Activated CD4-positive, alpha-beta T cell treated with anti-CD3 and anti-CD28 coated beads, Interleukin-2, amount 10 ng/mL, durations not matched to agents 7 days and 5 days (primary cell): Measurements from ENCODE around the gene LRRC4B. TPM values are rescaled to one million over a fixed set of nuclear protein-coding genes. Genes with fewer than 3 reads are reported as not detected.

Experiments used
- CTCF ChIA-PET: fragments of 350-600 bp; sonication (Branson Sonifier 250); formaldehyde crosslinking; loops from one replicate; lab custom pipeline; 2021; ENCODE audit warnings: antibody characterized with exemption; lab: Charles Lee
- POLR2A ChIA-PET: fragments of 350-600 bp; sonication (Branson Sonifier 250); formaldehyde crosslinking; loops from one replicate; lab custom pipeline; 2021; ENCODE audit warnings: antibody characterized with exemption; lab: Charles Lee
- DNase-seq: peaks from one replicate; pipeline ENCODE4 v3.0.0-alpha.2; 2020
- H3K27ac Mint-ChIP-seq: one replicate; pipeline ENCODE4 v1.8.0; 2021; ENCODE audit warnings: mild to moderate bottlenecking, moderate library complexity, mixed read lengths
- H3K27me3 Mint-ChIP-seq: one replicate; pipeline ENCODE4 v1.8.0; 2021; ENCODE audit warnings: mixed read lengths
- H3K36me3 Mint-ChIP-seq: one replicate; pipeline ENCODE4 v1.8.0; 2021; ENCODE audit warnings: low read depth, mixed read lengths
- H3K4me1 Mint-ChIP-seq: one replicate; pipeline ENCODE4 v1.8.0; 2021; ENCODE audit warnings: mixed read lengths
- H3K4me3 Mint-ChIP-seq: one replicate; pipeline ENCODE4 v1.8.0; 2021; ENCODE audit warnings: mild to moderate bottlenecking, moderate library complexity, mixed read lengths
- H3K9me3 Mint-ChIP-seq: one replicate; pipeline ENCODE4 v1.8.0; 2021; ENCODE audit warnings: mixed read lengths
- total RNA-seq, 2 experiments: library from RNA; stranded (reverse); gene quantifications; one replicate each; pipeline ENCODE4 v1.2.3, GENCODE V29; 2021

LRRC4B gene
- total RNA-seq, 2 experiments from 2014 or later: not detected

- H3K4me3 Mint-ChIP-seq: peak within 1 kb of the TSS; percentile 98
- H3K27ac Mint-ChIP-seq: peak within 1 kb of the TSS; percentile 100
- H3K36me3 Mint-ChIP-seq: peaks cover 10% of the 10 kb centered on the region
- CTCF ChIA-PET: interaction anchor here (0.7 to 1.6 kb wide), 5 partner anchors 27 to 255 kb away, joined by 3 to 8 read pairs (median 4); partner anchors contain the start of gene KCNC3
- no peaks in the 10 kb centered on the region for H3K9me3 Mint-ChIP-seq
- peaks cover 20% of the 10 kb centered on the region for H3K4me1 Mint-ChIP-seq
- DNase-seq: peak; percentile 98
- POLR2A ChIA-PET: interaction anchor here (0.8 kb wide), 1 partner anchor 97 kb away, joined by 3 read pairs; no protein-coding TSS in a partner anchor
- peaks cover 2% of the 10 kb centered on the region for H3K27me3 Mint-ChIP-seq
Observed at GRCh38 chr19:50511069-50511822, 57.0 kb downstream of the LRRC4B start, which contains the start of gene JOSD2. Gene JOSD2, minus strand, starts transcription at chr19:50511191. Its CDS starts 760 bp downstream, at chr19:50510431.

- Mint-ChIP-seq H3K27me3 (peaks cover 2% of the 10 kb centered on the region), H3K4me1 (peaks cover 20% of the 10 kb centered on the region), H3K36me3 (peaks cover 10% of the 10 kb centered on the region), H3K4me3 (peak overlapping the region; percentile 98), H3K9me3 (no peaks in the 10 kb centered on the region), H3K27ac (peak overlapping the region; percentile 100)
- ChIA-PET CTCF (interaction anchor here (1.1 to 1.6 kb wide), 4 partner anchors 28 to 153 kb away, joined by 3 to 8 read pairs (median 4); no protein-coding TSS in a partner anchor), POLR2A (interaction anchor here (0.8 kb wide), 1 partner anchor 97 kb away, joined by 3 read pairs; no protein-coding TSS in a partner anchor)
- DNase-seq: no peak
Observed at GRCh38 chr19:50510700-50511068, 57.6 kb downstream of the LRRC4B start.

DNA sequence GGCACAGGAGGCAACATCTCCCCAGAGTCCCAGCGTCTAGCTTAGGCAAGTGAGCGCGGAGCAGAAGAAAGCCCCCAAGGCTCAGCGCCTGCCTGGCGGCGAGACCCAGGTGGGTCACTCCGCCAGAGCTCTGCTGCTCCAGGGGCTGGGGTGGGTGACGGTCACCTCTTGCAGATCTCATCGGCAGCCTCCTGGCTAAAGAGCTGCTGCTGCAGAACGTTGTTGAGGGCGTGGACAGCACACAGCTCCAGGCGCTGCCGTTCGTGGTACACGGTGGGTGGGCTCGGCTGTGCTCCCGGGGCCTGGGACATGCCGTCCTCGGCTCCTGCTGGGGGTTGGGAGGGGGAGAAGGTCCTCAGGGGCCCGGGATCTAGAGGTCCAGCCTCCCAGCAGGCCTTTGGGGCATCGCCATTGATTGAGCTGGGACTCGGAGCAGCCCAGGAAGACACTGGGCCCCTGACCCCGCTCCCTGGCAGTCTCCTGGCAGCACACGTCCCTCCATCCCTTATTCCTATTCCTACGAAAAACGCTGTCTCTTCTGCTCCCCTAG is 58.0 kb downstream of the LRRC4B start:
- ChIA-PET POLR2A (no interaction called here), CTCF (interaction anchor here (0.9 to 1.6 kb wide), 3 partner anchors 36 to 153 kb away, joined by 3 to 8 read pairs (median 4); no protein-coding TSS in a partner anchor)
- Mint-ChIP-seq H3K4me1 (peaks cover 20% of the 10 kb centered on the region), H3K27ac (peak overlapping the region; percentile 100), H3K36me3 (peaks cover 10% of the 10 kb centered on the region), H3K9me3 (no peaks in the 10 kb centered on the region), H3K4me3 (peak overlapping the region; percentile 98), H3K27me3 (peaks cover 2% of the 10 kb centered on the region)
- no peak for DNase-seq

- no peaks in the 10 kb centered on the region for H3K9me3 Mint-ChIP-seq
- peak overlapping the region; percentile 55 for H3K27ac Mint-ChIP-seq
- POLR2A ChIA-PET: no interaction called here
Observed at GRCh38 chr19:50509366-50509765, 58.9 kb downstream of the LRRC4B start.

DNA sequence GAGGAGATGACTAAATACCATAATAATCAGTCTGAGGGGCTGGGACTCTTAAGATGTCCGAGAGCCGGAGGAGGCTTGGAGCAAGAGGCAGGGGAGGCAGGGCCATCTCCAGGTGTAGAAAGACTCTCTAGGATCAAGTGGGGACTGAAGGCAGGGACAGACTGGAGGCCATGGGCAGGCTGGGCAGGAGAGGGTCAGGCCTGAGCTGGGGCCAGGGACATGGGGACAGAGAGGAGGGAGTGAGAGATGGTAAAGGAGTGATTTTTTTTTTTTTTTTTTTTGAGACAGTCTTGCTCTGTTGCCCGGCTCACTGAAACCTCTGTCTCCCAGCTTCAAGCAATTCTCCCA is 59.4 kb downstream of the LRRC4B start:
- ChIA-PET POLR2A (no interaction called here), CTCF (interaction anchor here (0.6 to 0.9 kb wide), 2 partner anchors 34 to 256 kb away, joined by 3 read pairs; no protein-coding TSS in a partner anchor)
- Mint-ChIP-seq H3K4me1 (peaks cover 20% of the 10 kb centered on the region), H3K36me3 (peaks cover 10% of the 10 kb centered on the region), H3K27me3 (no peaks in the 10 kb centered on the region), H3K27ac (peak overlapping the region; percentile 55), H3K9me3 (no peaks in the 10 kb centered on the region), H3K4me3 (peak overlapping the region; percentile 1)
- no peak for DNase-seq

More at GRCh38 chr19:50509366-50509765, 58.9 kb downstream of the LRRC4B start:
- CTCF ChIA-PET: interaction anchor here (0.6 to 1.1 kb wide), 3 partner anchors 35 to 257 kb away, joined by 3 to 4 read pairs (median 3); no protein-coding TSS in a partner anchor
- Mint-ChIP-seq H3K27me3 (peaks cover 1% of the 10 kb centered on the region), H3K4me1 (peaks cover 20% of the 10 kb centered on the region), H3K36me3 (peaks cover 10% of the 10 kb centered on the region), H3K4me3 (peak overlapping the region; percentile 51)
- no peak for DNase-seq

DNA sequence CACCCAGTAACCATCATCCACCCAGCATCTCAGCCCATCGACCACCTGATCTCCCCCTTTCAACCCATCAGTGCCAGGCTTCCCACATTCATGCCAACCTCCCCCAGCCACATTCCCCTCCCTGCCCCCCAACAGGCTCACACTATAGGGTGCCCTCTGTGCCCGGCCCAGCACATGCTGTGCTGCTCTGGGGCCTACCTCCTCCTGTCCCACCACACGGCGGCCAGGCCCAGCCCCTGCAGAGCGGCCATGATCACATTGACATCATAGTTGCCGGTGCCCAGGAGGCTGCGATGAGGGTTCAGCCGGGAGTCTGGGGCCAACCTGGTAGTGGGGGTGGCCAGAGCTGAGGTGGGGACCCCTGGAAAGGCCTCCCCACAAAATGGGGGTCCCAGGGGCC is 60.9 kb downstream of the LRRC4B start:
- H3K4me3 Mint-ChIP-seq: no peak overlapping the region
- peak overlapping the region; percentile 54 for H3K27ac Mint-ChIP-seq
- no peaks in the 10 kb centered on the region for H3K27me3 Mint-ChIP-seq
- peaks cover 20% of the 10 kb centered on the region for H3K4me1 Mint-ChIP-seq
- peaks cover 10% of the 10 kb centered on the region for H3K36me3 Mint-ChIP-seq
- ChIA-PET POLR2A (no interaction called here), CTCF (no interaction called here)
- H3K9me3 Mint-ChIP-seq: no peaks in the 10 kb centered on the region
- no peak for DNase-seq

DNA sequence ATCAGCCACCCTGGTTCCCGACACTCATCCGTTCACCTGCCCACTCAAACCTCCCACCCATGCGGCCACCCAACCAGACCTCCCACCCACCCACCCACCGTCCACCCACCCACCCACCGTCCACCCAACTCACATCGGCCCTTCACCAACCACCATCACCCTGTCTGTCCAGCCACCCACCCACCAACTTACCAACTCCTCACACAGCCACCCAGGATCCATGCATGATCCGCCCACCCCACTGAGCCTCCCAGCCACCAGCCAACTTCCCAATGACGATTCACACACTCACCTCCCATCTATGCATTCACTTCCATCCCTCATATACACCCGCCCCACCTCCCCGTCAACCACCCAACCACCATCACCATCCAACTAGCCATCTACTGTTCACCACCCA is 61.5 kb downstream of the LRRC4B start:
- Mint-ChIP-seq H3K4me1 (peaks cover 19% of the 10 kb centered on the region), H3K36me3 (peaks cover 10% of the 10 kb centered on the region), H3K27me3 (no peaks in the 10 kb centered on the region), H3K4me3 (no peak overlapping the region), H3K9me3 (no peaks in the 10 kb centered on the region), H3K27ac (peak overlapping the region; percentile 36)
- DNase-seq: no peak
- POLR2A ChIA-PET: no interaction called here
- CTCF ChIA-PET: no interaction called here

- H3K27ac Mint-ChIP-seq: no peak overlapping the region
- ChIA-PET POLR2A (no interaction called here), CTCF (no interaction called here)
- peaks cover 10% of the 10 kb centered on the region for H3K36me3 Mint-ChIP-seq
- no peaks in the 10 kb centered on the region for H3K9me3 Mint-ChIP-seq
- H3K4me1 Mint-ChIP-seq: peaks cover 14% of the 10 kb centered on the region
- H3K4me3 Mint-ChIP-seq: no peak overlapping the region
- H3K27me3 Mint-ChIP-seq: no peaks in the 10 kb centered on the region
- DNase-seq: no peak
Observed at GRCh38 chr19:50505856-50506611, 62.2 kb downstream of the LRRC4B start.

GRCh38 chr19:50501568-50502475 is 66.4 kb downstream of the LRRC4B start:
- Mint-ChIP-seq H3K4me3 (no peak overlapping the region), H3K27me3 (no peaks in the 10 kb centered on the region), H3K36me3 (no peaks in the 10 kb centered on the region), H3K9me3 (no peaks in the 10 kb centered on the region), H3K4me1 (no peaks in the 10 kb centered on the region), H3K27ac (no peak overlapping the region)
- no peak for DNase-seq
- ChIA-PET CTCF (no interaction called here), POLR2A (no interaction called here)

DNA sequence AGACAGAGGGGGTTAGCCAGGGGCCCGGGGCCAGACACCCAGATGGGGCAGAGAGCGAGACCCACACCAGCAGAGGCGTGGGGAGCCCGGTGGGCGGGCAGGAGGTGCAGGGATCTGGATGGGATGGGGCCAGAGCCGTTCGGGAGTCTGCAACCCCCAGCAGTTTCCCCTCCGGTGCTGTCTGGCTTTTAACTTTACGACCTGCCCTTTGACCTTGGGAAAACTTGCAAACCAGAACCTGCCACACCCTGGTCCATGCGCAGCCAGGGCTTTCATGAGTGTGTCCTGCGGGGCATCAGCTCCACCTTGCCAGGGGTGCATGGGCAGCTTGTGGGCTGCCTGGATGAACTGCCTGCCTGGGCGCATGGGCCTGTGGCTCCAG is 67.1 kb downstream of the LRRC4B start:
- no peaks in the 10 kb centered on the region for H3K4me1 Mint-ChIP-seq
- POLR2A ChIA-PET: no interaction called here
- no peak overlapping the region for H3K4me3 Mint-ChIP-seq
- H3K27me3 Mint-ChIP-seq: no peaks in the 10 kb centered on the region
- DNase-seq: no peak
- H3K9me3 Mint-ChIP-seq: no peaks in the 10 kb centered on the region
- no peak overlapping the region for H3K27ac Mint-ChIP-seq
- no peaks in the 10 kb centered on the region for H3K36me3 Mint-ChIP-seq
- CTCF ChIA-PET: no interaction called here

- POLR2A ChIA-PET: no interaction called here
- Mint-ChIP-seq H3K4me1 (no peaks in the 10 kb centered on the region), H3K27me3 (no peaks in the 10 kb centered on the region), H3K4me3 (no peak overlapping the region), H3K9me3 (no peaks in the 10 kb centered on the region), H3K27ac (no peak overlapping the region), H3K36me3 (no peaks in the 10 kb centered on the region)
- CTCF ChIA-PET: no interaction called here
- no peak for DNase-seq
Observed at GRCh38 chr19:50500753-50501151, 67.5 kb downstream of the LRRC4B start.
